Stimulated activated CD8-positive, alpha-beta memory T cell treated with anti-CD3 and anti-CD28 coated beads, Interleukin-12 subunit alpha, Interleukin-12 subunit beta, amount 100 ng/mL, for 1 hour (primary cell): Measurements from ENCODE around the gene CT47B1.
"Not testable (repeated sequence)": the region's sequence is repeated elsewhere in the genome, so short reads cannot be mapped to it uniquely, and the experiment has no call there.

Source experiments
- DNase-seq: peaks from one replicate; pipeline ENCODE4 v3.0.0-alpha.2; 2020; ENCODE audit warnings: low read depth

The CT47B1 gene

GRCh38 chrX:120875766-120876165 lies at the start of gene CT47B1:
Gene CT47B1 (minus strand): TSS chrX:120875866. CDS start chrX:120875670, 196 bp downstream.
- DNase-seq = not testable (repeated sequence)

GRCh38 chrX:120874678-120875557 lies 748 bp downstream of the CT47B1 start:
- DNase-seq = no peak

GRCh38 chrX:120857240-120857639 lies 18.4 kb downstream of the CT47B1 start:
- DNase-seq = no peak

- DNase-seq = no peak
These were observed 34.8 kb downstream of the CT47B1 start for GRCh38 chrX:120840827-120841226.

DNA sequence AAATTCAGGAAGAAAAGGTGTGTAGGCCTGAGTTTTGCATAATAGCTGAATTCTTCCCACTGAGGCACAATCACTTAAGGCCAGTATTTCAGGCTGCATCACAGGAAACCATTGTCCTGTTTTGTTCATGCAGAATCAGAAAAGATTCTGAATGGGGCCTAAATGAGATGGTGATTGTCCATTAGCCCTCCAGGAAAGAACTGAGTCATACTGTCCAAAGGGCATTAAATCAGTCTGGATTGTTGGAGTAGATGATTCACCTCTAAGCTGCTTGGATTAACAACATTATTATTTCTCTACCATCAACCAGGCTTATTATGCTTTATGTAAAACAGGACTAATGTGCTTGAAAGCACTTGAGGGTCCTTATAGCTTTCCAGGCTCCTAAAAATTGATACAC lies 36.2 kb downstream of the CT47B1 start:
- DNase-seq = no peak

- DNase-seq = not testable (repeated sequence)
These were observed 48.5 kb downstream of the CT47B1 start for GRCh38 chrX:120827213-120827612.

DNA sequence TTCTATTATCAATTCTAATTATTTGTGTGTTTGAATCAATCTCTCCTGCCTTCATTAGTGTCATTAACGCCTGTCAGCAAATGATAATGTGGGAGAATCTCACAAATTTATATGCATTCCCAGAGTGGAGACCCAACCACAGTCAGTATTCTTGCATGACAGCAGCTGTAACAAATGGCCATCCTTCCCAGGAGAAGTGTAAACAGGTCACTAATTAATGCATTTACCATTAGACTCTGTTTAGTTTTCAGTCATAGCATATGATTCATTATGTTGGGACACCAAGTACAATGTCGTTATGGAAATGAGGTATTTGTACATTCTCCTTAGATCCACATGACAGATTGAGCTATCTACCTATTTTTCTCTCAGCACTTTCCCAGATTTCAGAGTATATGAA lies 50.5 kb downstream of the CT47B1 start:
- no peak for DNase-seq

DNA sequence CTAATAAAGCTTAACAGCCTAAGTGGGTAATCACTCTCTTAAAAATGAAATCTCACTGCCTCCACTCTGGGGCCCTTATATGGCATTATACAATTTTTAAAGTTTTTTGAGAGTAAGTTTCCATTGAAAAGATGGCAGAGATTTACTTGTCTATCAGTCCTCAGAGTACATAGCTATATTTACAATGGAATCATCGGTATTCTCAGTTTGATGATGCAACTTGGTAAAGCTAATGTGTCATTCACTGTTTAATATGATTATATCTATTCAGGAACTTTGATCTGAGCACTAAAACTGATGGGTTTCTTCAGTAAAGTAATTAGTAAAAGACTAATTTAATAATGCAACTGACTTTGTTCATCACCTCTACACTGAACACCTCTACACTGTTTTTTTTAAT lies 51.6 kb downstream of the CT47B1 start:
- DNase-seq = no peak

DNA sequence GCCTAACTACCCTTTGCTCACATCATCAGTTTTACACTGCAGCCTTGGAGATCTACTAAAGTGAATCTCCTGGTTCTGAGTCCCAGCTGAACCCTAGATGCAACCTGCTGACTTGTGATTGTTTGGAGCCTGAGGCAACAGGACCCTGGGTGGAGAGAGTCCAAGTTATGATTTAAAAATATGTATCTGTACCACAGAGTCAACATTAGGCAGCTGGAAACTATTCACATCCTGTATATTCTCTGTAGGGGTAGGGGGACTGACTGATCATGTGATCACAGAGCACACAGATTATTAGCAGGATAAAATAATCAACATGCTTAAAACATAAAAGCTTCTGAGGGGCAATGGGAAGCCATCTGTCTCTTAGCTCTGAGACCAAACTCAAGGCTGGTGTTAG lies 52.1 kb downstream of the CT47B1 start:
- DNase-seq = no peak
